DMS153 (cell line): ENCODE measurements around the gene RFTN1.

ENCODE experiments used
- DNase-seq: peaks from one replicate; lab custom pipeline; 2025; lab: John Stamatoyannopoulos, UW

Gene RFTN1

GRCh38 chr3:16437640-16438039, 75.9 kb downstream of the RFTN1 start:
- DNase-seq, result no peak

DNA sequence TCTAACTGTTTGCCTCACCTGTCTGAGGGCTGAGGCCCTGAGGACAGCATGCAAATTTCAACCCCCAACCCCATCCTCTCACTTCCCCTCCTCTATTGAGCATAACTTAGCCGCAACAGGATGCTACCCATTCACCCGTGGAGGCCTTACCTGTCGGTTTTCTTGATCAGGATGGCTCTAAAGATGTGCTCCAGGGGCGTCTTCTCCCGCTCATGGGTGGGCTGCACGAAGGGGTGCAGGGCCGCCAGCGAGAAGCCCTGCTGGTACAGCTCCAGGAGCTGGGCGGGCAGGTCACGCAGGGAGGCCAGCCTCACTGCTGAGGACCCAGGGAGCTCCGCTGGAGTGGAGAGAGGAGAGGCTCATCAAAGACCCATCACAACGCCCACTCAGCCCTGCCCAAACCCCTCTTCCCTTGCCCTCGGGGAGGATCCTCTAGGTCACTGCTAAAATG, 79.8 kb downstream of the RFTN1 start:
- DNase-seq, result no peak

DNA sequence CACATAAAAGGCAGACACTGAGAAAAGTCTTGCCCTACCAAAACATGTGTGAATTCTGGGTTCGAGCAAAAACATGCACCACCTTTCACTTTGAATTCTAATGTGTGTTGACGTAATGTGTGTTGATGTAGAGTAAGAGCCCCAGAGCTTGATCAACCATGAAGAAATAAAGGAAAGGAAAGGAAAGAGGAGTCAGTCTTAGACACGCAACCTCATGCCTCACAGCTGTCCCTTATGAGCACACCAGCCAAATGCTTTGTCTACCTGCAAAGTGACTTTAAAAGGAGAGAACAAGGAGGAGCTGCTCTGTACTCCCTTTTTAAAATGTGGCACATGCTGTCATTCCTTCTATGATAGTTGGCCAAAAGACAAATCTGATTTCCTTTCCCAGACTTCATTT, 80.8 kb downstream of the RFTN1 start:
- DNase-seq, result no peak

DNA sequence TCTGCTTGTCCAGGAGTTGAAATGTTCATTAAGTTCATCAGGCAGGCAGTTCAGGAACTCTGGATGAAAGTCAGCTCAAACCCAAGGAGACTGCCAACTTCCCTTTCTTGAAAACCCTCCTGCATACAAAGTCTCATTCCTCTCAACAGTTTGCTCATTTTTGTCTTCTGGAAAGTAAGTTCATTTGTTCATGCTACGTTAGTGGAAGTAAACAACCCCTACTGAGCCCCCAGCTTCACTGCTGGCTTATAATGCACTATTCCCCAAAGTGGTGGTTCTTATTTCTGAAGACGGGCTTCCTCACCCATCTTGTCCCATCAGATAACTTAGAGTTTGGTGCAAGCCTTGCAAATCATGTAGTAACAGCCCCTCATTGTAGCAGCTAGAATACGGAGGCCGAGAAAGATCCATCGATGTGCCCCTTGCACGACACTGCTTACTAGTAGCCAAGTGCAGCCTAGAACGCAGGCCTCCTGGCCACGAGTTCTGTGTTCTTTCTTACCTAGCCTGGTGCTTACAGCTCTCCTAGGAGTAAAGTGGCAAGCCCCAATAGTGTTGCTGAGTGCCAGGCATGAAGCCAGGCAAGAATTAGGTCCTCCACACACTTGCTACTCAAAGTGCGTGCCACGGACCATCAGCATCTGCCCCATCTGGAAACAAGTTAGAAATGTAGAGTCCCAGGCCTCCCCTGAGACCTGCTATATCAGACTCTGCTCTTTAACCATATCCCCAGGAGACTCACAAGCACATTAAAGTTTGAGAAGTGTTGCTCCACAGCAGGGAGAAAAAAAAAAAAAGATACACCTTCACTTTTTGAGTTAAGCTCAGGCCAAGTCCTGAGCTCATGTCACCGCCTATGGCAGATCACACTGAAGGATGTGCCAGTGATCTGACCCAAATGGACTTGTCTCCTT, 82.5 kb downstream of the RFTN1 start:
- DNase-seq, result no peak

DNA sequence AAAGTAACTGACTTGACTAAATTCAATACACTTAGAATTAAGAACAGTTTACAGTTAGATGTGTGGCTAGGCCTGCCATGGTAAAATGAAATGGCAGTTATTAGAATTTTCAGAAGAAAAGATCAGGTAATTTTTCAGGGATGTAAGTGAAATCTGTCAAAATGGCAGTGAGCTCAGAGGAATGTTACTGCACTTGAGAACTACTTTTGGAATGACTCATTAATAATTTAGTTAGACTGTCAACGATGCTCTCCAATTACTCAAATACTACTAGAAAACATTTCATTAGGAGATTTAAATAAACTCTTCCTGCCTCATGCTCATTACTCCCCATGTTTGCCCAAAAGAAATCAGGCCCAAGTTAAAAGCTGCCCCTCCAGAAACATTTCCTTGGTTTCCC, 84.4 kb downstream of the RFTN1 start:
- DNase-seq, result no peak

DNA sequence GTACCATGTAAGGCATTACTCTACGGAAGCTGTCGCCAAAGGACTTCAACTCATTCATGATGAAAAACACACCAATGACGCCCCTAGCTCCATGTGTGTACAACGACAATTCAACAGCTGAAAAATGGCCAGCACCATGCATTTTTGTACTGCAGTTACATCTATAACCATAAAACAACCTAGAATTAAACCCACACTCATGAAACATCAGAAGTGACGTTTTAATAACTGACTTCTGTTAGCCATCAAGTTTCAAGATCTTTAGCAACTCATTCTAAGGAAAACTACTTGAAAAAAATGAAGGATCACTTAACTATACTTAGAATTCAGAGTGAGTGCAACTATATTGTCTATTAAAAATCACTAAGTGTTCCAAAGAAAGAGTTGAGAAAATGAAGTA, 84.9 kb downstream of the RFTN1 start:
- no peak for DNase-seq

GRCh38 chr3:16427103-16427965, 86.2 kb downstream of the RFTN1 start:
- no peak for DNase-seq

GRCh38 chr3:16426665-16427064, 86.8 kb downstream of the RFTN1 start:
- no peak for DNase-seq

- DNase-seq, result no peak
Observed at GRCh38 chr3:16426029-16426400, 87.5 kb downstream of the RFTN1 start.

GRCh38 chr3:16425398-16426028, 88.0 kb downstream of the RFTN1 start:
- DNase-seq, result no peak

DNA sequence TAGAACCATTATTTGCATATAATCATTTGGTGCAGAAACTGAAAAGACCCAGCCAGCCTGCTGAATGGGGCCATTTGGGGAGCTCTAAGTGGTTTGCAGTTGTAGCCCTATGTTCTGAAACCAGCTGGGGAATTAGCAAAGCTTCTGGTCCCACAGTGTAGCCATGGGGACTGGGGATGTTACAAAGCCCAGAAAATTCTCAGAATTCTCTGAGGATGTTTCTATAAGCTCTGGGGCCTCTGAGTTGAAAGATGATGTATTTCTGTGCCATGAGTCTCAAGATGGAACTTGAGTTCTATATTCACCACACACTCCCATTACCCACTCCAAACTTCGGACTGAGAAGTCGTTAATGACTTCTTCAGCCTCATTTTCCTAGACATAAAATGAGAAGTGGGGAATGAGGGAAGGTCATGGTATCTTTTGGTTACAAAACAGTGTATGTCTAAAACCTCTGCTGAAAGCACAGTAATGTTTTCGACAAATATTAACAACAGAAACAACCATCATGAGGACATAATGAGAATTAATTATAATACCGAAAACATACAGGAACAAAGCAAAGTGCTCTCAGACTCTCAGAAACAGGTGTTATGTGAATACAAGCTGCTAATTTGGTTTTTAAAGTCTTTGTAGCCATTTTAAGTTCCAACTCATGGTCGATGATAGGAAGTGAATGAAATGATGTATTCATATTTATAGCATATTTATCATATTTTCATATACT, 89.4 kb downstream of the RFTN1 start:
- DNase-seq, result no peak

DNA sequence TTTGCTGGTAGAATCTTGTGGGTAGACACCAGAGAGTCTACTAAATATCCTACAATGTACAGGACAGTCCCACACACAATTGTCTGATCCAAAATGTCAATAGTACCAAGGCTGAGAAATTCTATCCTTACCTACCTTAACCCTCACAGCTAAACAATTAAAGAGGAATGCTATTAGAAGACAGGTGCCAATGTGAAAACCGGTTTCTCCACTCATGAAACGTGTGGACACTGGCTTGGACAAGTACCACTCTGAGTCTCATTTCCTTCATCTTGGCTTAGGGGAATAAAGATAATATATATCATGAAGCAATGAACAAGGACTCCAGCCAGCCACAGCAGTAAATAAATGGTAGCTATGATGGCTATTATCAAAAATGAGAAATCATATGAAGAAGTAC, 90.2 kb downstream of the RFTN1 start:
- DNase-seq, result peak; percentile 52

DNA sequence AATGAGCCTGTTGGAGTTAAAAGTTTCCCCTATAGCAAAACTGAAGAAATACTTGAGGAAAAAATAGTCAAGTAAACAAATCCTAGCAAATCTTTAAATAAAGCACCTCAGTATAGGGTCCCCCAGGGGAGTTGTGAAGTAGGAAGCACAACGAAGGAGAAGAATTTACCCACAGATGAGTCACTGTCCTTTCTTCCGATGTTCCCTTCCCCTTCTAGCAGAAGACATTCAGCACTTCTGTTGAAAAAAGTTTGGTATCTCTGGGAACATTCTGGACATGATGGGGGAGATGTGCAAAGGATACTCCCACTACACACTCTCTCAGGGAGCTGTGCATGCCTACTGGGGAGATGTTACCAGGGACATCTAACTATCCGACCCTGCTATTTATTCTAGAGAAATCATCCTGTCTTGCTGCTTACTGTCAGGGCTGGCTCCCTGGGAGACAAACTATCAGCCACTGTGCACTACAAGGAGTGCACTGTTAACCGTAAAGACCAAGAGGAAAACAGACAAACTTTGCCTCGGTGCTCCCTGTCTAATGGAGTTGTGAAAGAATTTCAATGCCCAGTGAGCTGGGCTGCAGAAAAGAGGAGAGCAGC, 93.8 kb downstream of the RFTN1 start:
- DNase-seq, result no peak

GRCh38 chr3:16417945-16418739, 95.4 kb downstream of the RFTN1 start:
- no peak for DNase-seq

GRCh38 chr3:16415911-16416476, 97.5 kb downstream of the RFTN1 start:
- DNase-seq, result no peak

- no peak for DNase-seq
Observed at GRCh38 chr3:16413321-16413720, 100.2 kb downstream of the RFTN1 start.

DNA sequence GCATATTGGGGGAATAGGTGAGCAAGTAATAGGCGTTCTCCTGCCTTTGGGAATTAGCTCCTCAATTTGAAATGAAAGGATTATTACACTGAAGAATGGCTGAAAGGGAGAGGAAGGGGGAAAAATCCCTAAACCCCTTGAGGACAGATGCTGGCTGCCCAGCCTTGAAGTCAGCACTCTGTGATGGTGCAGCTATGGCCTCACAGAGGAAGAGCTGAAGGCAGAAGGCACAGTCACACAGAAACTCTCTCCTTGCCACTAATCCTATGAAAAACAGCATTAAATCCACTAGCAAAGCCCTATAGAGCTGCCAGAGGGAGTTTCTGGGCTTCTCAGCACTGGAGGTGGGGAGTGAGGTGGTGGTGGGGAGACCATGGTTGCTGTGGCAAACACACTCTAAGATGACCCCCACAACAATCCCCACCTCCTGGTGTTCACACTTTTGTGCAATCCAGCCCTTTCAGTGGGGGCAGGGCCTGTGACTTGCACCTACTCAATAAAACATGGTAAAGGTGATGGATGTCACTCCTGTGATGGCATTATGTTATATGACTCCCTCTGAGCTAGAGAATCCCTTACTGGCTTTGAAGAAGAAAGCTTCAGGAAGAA, 101.2 kb downstream of the RFTN1 start:
- no peak for DNase-seq

DNA sequence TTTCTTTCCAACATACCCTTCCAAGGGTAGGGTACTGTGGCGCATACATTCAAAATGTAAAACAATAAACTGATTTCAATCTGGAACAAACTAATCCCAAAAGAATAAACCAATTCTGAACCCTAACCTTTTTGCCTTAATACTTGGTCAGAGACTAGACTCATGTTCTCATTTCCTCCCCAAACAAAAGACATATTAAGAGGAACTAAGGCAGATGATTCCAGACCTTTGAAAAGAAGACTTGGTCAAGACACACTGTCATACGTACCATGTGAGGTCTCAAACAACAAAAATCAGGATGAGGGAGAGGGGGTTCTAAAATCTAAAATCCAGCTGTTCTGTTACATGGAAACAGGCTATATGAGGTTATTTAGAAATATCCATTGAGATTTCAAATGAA, 102.1 kb downstream of the RFTN1 start:
- no peak for DNase-seq

- DNase-seq, result no peak
Observed at GRCh38 chr3:16410659-16411058, 102.8 kb downstream of the RFTN1 start.

GRCh38 chr3:16409032-16409431, 104.5 kb downstream of the RFTN1 start:
- no peak for DNase-seq
